Measurements from ENCODE around the gene CCDC18. TPM values are rescaled to one million over a fixed set of nuclear protein-coding genes. Genes with fewer than 3 reads are reported as not detected.
"Not testable (repeated sequence)": the region's sequence is repeated elsewhere in the genome, so short reads cannot be mapped to it uniquely, and the experiment has no call there.

Gene CCDC18
- total RNA-seq, 2 donors from 2014 or later: 27.0 to 30.1 TPM

DNA sequence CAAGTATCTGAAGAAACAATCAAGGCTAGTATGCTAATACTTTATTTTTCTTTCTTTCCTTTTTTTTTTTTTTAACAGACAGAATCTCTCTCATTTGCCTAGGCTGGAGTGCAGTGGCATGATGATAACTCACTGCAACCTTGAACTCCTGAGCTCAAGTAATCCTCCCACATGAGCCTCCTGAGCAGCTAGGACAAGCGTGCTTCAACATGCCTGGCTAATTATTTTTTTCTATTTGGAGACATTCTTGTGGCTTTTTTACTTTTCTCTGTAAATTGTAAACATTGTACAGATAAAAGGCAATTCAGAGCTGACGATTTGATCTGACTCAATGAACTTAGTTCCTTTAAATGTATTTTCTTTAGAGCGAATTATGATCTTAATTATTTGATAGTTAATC is 41.4 kb downstream of the CCDC18 start:
- DNase-seq (no peak), ATAC-seq (replicated peaks in 1 of 2) (no peak)
- H3K4me3 Mint-ChIP-seq: no peak overlapping the region
- H3K9me3 Mint-ChIP-seq: no peaks in the 10 kb centered on the region
- H3K4me1 Mint-ChIP-seq (ENCODE audit: low read depth): peaks cover 21% of the 10 kb centered on the region
- H3K36me3 Mint-ChIP-seq (ENCODE audit: insufficient read depth in 2 of 2): peaks cover 11 to 50% of the 10 kb centered on the region in 2 donors
- no peaks in the 10 kb centered on the region for H3K27me3 Mint-ChIP-seq (ENCODE audit: low read depth)
- no peak overlapping the region for H3K27ac Mint-ChIP-seq

DNA sequence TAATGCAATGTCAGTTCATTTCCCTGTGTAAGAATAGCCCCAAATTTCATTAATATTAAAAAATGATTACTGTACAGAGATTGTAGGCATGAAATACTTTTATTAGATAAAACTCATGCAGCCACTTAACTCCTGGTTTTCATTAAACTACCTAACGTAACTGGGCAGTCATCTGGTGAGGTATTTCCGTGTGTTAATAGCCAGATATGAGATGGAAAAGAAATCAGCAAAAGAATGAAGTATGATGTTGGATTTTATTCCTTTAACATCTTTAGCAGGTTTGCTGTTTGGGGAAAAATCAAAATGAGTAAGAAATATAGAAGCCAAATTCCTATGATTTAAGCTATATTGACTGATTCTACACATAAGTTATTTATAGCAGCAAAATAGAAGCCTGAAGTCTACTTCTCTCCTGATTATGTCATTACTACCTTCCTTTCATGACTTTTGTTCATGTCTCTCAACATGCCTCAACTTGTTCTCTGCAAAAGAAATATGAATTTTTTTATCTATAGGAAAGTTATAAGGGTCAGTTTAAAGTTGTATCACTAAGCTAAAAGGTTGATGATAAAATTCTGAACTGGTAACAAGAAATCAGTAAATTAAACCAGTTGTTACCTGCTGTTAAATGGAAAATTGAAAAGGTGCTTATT is 42.6 kb downstream of the CCDC18 start:
- H3K27me3 Mint-ChIP-seq (ENCODE audit: low read depth): no peaks in the 10 kb centered on the region
- H3K27ac Mint-ChIP-seq: no peak overlapping the region
- DNase-seq (no peak), ATAC-seq (replicated peaks in 1 of 2) (no peak)
- peaks cover 11 to 43% of the 10 kb centered on the region in 2 donors for H3K36me3 Mint-ChIP-seq (ENCODE audit: insufficient read depth in 2 of 2)
- no peak overlapping the region for H3K4me3 Mint-ChIP-seq
- no peaks in the 10 kb centered on the region for H3K9me3 Mint-ChIP-seq
- peaks cover 21% of the 10 kb centered on the region for H3K4me1 Mint-ChIP-seq (ENCODE audit: low read depth)

- Mint-ChIP-seq H3K36me3 (ENCODE audit: insufficient read depth in 2 of 2) (peaks cover 10 to 41% of the 10 kb centered on the region in 2 donors), H3K27me3 (ENCODE audit: low read depth) (no peaks in the 10 kb centered on the region), H3K4me1 (ENCODE audit: low read depth) (no peaks in the 10 kb centered on the region)
Observed at GRCh38 chr1:93235261-93235660, 54.7 kb downstream of the CCDC18 start.

DNA sequence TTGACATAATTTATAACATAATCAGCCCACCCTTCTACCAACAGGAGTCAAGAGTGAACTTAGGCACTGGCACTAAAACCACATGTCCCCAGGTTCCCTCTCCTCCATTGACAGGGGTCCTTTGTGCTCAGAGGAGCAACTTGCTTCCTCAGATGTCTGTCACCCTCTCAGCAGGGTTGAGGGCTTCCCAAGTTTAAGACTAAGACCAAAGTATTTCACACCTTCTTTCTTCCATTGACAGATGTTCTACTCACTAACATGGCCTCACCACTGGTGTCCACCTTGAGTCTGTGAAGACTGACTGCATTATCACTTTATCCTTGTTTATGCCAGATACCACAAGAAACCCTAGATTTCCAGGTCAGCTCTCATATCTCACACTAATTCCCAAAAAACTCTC is 56.5 kb downstream of the CCDC18 start:
- Mint-ChIP-seq H3K27me3 (ENCODE audit: low read depth) (no peaks in the 10 kb centered on the region), H3K9me3 (peaks cover 0 to under 1% of the 10 kb centered on the region in 2 donors), H3K36me3 (ENCODE audit: insufficient read depth in 2 of 2) (peaks cover 14 to 44% of the 10 kb centered on the region in 2 donors), H3K4me1 (ENCODE audit: low read depth) (no peaks in the 10 kb centered on the region), H3K4me3 (no peak overlapping the region), H3K27ac (no peak overlapping the region)
- ATAC-seq (replicated peaks in 1 of 2): no peak
- DNase-seq: no peak

More at GRCh38 chr1:93235261-93235660, 54.7 kb downstream of the CCDC18 start:
- H3K9me3 Mint-ChIP-seq: no peaks in the 10 kb centered on the region
- no peak overlapping the region for H3K27ac Mint-ChIP-seq
- DNase-seq (no peak), ATAC-seq (replicated peaks in 1 of 2) (no peak)
- no peak overlapping the region for H3K4me3 Mint-ChIP-seq

GRCh38 chr1:93238425-93238824 is 57.9 kb downstream of the CCDC18 start:
- Mint-ChIP-seq H3K36me3 (ENCODE audit: insufficient read depth in 2 of 2) (peaks cover 24 to 56% of the 10 kb centered on the region in 2 donors), H3K27me3 (ENCODE audit: low read depth) (no peaks in the 10 kb centered on the region), H3K4me1 (ENCODE audit: low read depth) (no peaks in the 10 kb centered on the region), H3K27ac (no peak overlapping the region), H3K4me3 (no peak overlapping the region), H3K9me3 (peaks cover 0 to 8% of the 10 kb centered on the region in 2 donors)
- ATAC-seq (replicated peaks in 1 of 2) (no peak), DNase-seq (no peak)

DNA sequence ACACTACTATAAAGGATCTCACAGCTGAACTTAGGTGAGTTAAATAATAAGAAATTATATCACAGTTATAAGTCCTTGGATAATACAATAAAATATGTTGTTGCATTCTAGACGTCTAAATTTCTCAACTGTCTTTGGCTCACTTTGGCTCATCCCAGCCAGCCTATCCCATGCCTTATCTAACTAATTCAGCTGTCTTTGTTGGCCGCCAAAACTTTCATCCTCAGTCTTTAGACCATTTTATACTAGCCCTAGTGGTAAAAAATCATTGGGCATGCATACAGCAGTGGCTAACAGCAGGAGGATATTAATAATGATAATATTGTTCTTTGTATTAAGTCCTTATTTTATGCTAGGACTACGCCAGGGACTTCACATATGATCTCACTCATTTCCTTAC is 59.3 kb downstream of the CCDC18 start:
- no peak for ATAC-seq (replicated peaks in 1 of 2)
- Mint-ChIP-seq H3K27me3 (ENCODE audit: low read depth) (no peaks in the 10 kb centered on the region), H3K4me1 (ENCODE audit: low read depth) (no peaks in the 10 kb centered on the region), H3K27ac (no peak overlapping the region), H3K36me3 (ENCODE audit: insufficient read depth in 2 of 2) (peaks cover 29 to 62% of the 10 kb centered on the region in 2 donors), H3K4me3 (no peak overlapping the region), H3K9me3 (peaks cover 8 to 13% of the 10 kb centered on the region in 2 donors)
- no peak for DNase-seq

- not testable (repeated sequence) for H3K27me3 Mint-ChIP-seq (ENCODE audit: low read depth); H3K27ac Mint-ChIP-seq; DNase-seq; ATAC-seq (replicated peaks in 1 of 2); H3K4me1 Mint-ChIP-seq (ENCODE audit: low read depth); H3K4me3 Mint-ChIP-seq
- Mint-ChIP-seq H3K36me3 (ENCODE audit: insufficient read depth in 2 of 2) (peaks cover 25 to 58% of the 10 kb centered on the region in 2 donors), H3K9me3 (peaks cover 8 to 13% of the 10 kb centered on the region in 2 donors)
Observed at GRCh38 chr1:93243233-93243632, 62.7 kb downstream of the CCDC18 start.

DNA sequence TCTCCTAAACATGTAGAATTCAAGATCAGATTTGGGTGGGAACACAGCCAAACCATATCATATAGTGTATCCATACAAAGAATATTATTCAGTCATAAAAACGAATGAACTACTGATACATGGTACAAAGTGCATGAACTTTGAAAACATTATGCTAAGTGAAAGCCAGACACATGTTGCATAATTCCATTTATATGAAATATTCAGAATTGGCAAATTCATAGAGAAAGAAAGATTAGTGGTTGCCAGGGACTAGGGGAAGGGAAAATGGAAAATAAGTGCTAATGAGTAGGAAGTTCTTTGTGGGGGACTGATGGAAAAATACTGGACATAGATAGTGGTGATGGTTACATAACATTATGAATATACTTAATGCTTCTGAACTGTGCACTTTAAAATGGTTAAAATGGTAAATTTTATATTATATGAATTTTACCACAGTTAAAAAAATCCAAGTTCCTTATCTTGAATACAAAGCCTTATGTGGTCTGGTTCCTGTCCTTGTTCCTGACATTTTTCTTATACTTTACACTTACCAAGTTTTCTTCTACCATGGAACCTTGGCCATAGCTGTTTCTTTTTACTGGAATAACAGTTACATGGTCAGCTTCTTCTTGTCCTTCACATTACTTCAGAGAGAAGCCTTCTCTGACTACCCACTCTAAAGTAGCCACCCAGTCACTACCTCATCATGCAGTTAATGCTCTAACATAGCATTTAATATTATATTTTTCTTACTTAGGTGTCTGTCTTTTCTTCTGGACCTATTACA is 64.0 kb downstream of the CCDC18 start:
- Mint-ChIP-seq H3K36me3 (ENCODE audit: insufficient read depth in 2 of 2) (peaks cover 25 to 57% of the 10 kb centered on the region in 2 donors), H3K4me1 (ENCODE audit: low read depth) (no peaks in the 10 kb centered on the region), H3K27ac (no peak overlapping the region), H3K9me3 (peaks cover 8 to 13% of the 10 kb centered on the region in 2 donors), H3K27me3 (ENCODE audit: low read depth) (no peaks in the 10 kb centered on the region), H3K4me3 (no peak overlapping the region)
- DNase-seq: no peak
- no peak for ATAC-seq (replicated peaks in 1 of 2)

DNA sequence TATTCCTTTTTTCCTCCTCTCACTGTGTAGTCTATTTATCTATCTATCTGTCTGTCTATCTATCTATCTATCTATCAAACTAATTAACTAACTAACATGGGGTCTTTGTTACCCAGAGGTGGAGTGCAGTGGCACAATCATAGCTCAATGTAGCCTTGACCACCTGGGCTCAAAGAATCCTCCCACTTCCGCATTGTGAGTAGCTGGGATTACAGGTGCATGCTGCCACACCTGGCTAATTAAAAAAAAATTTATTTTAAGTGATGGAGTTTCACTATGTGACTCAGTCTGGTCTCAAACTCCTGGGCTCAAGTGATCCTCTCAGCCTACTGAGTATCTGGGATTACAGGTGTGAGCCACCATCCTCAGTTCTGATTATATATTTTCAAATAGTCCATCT is 71.4 kb downstream of the CCDC18 start:
- Mint-ChIP-seq H3K27ac (no peak overlapping the region), H3K4me3 (no peak overlapping the region), H3K36me3 (ENCODE audit: insufficient read depth in 2 of 2) (peaks cover 16 to 41% of the 10 kb centered on the region in 2 donors), H3K9me3 (peaks cover 2 to 5% of the 10 kb centered on the region in 2 donors), H3K4me1 (ENCODE audit: low read depth) (peaks cover 5% of the 10 kb centered on the region), H3K27me3 (ENCODE audit: low read depth) (no peaks in the 10 kb centered on the region)
- no peak for ATAC-seq (replicated peaks in 1 of 2)
- DNase-seq: no peak

DNA sequence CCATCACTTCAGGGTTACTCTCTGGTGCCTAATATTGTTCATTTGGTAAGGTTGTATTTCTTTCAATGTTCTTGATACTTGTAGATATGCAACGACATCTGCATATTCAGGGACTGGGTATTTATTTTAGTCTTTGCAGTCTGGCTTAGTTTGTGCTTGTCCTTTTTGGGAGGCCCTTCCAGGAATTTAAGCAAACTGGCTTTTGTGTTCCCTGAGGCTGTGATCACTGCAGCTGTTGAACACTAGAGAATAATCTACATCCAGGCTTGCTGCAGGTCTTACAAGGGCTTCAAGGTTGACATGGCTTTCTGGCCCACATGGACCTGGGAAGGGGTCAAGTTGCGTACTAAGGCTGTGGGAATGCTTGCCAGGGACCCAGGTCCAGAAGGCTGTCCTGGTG is 72.1 kb downstream of the CCDC18 start:
- no peaks in the 10 kb centered on the region for H3K27me3 Mint-ChIP-seq (ENCODE audit: low read depth)
- H3K4me3 Mint-ChIP-seq: no peak overlapping the region
- H3K36me3 Mint-ChIP-seq (ENCODE audit: insufficient read depth in 2 of 2): peaks cover 16 to 36% of the 10 kb centered on the region in 2 donors
- H3K27ac Mint-ChIP-seq: no peak overlapping the region
- no peak for ATAC-seq (replicated peaks in 1 of 2)
- H3K4me1 Mint-ChIP-seq (ENCODE audit: low read depth): peaks cover 5% of the 10 kb centered on the region
- no peak for DNase-seq
- peaks cover 2 to 5% of the 10 kb centered on the region in 2 donors for H3K9me3 Mint-ChIP-seq

DNA sequence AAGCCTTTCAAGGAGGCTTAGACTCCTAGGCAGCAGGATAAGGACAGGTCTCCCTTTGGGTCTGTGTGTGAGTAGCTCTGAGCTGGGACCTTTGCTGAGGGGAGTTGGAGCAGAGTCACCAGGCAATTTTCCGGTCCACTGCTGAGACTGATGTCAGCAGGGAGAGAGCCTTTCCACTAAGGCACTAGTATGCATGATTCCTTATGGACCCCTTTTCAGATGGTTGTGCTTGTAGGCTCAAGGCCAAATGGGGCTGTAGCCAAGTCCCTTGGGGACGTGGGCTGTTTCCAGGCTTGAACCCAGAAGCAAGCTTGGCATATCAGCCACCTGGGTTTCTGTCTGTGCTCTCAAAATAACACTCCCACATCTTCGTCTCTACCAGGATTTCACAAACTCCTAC is 73.0 kb downstream of the CCDC18 start:
- Mint-ChIP-seq H3K36me3 (ENCODE audit: insufficient read depth in 2 of 2) (peaks cover 16 to 34% of the 10 kb centered on the region in 2 donors), H3K27me3 (ENCODE audit: low read depth) (no peaks in the 10 kb centered on the region)

GRCh38 chr1:93255222-93256079 is 74.9 kb downstream of the CCDC18 start:
- no peak overlapping the region for H3K27ac Mint-ChIP-seq
- peaks cover 16 to 30% of the 10 kb centered on the region in 2 donors for H3K36me3 Mint-ChIP-seq (ENCODE audit: insufficient read depth in 2 of 2)
- H3K4me1 Mint-ChIP-seq (ENCODE audit: low read depth): peaks cover 4% of the 10 kb centered on the region
- DNase-seq (no peak), ATAC-seq (replicated peaks in 1 of 2) (no peak)
- H3K27me3 Mint-ChIP-seq (ENCODE audit: low read depth): no peaks in the 10 kb centered on the region
- peaks cover 2 to 5% of the 10 kb centered on the region in 2 donors for H3K9me3 Mint-ChIP-seq
- H3K4me3 Mint-ChIP-seq: no peak overlapping the region

More for the DNA sequence above, 73.0 kb downstream of the CCDC18 start:
- H3K9me3 Mint-ChIP-seq: peaks cover 2 to 5% of the 10 kb centered on the region in 2 donors
- no peak overlapping the region for H3K27ac Mint-ChIP-seq
- H3K4me1 Mint-ChIP-seq (ENCODE audit: low read depth): peaks cover 5% of the 10 kb centered on the region
- DNase-seq (no peak), ATAC-seq (replicated peaks in 1 of 2) (no peak)
- no peak overlapping the region for H3K4me3 Mint-ChIP-seq

- no peaks in the 10 kb centered on the region for H3K4me1 Mint-ChIP-seq (ENCODE audit: low read depth)
- ATAC-seq (replicated peaks in 1 of 2): no peak
- peaks cover 4% of the 10 kb centered on the region in 2 donors for H3K9me3 Mint-ChIP-seq
- DNase-seq: no peak
- H3K27ac Mint-ChIP-seq: no peak overlapping the region
- H3K36me3 Mint-ChIP-seq (ENCODE audit: insufficient read depth in 2 of 2): peaks cover 18 to 33% of the 10 kb centered on the region in 2 donors
- no peak overlapping the region for H3K4me3 Mint-ChIP-seq
- no peaks in the 10 kb centered on the region for H3K27me3 Mint-ChIP-seq (ENCODE audit: low read depth)
Observed at GRCh38 chr1:93256433-93256832, 75.9 kb downstream of the CCDC18 start.
